GM12878 (cell line): ENCODE measurements around the gene OLFML2A. TPM values are rescaled to one million over a fixed set of nuclear protein-coding genes. Genes with fewer than 3 reads are reported as not detected.

Experiments
- ATAC-seq: fragments of 200-7000 bp; cut with Tn5 transposase; 3 replicates; pipeline ENCODE4 v1.9.1; 2020; ENCODE audit warnings: mild to moderate bottlenecking, moderate library complexity
- BruUV-seq: library from RNA; stranded (reverse); fragments of 400-500 nt; replicated peaks from 2 replicates; lab custom pipeline; 2021; lab: Mats Ljungman, UMichigan
- CTCF ChIA-PET: fragments of 300-600 bp; sonication (Branson Sonifier 250); formaldehyde crosslinking; extraction: SDS; loops from one replicate; lab custom pipeline; 2021; ENCODE audit warnings: inconsistent platforms; lab: Yijun Ruan, JAX
- POLR2A ChIA-PET: fragments of 350-600 bp; formaldehyde crosslinking; extraction: SDS; loops from one replicate; lab custom pipeline; 2021; ENCODE audit warnings: inconsistent platforms; lab: Charles Lee
- RAD21 ChIA-PET: fragments of 300-600 bp; sonication (Branson Sonifier 250); formaldehyde crosslinking; loops from one replicate; lab custom pipeline; 2023; ENCODE audit warnings: antibody characterized with exemption; ENCODE audit not compliant: unreplicated experiment; lab: Charles Lee
- SMC1A ChIA-PET: fragments of 300-600 bp; sonication (Branson Sonifier 250); formaldehyde crosslinking; loops from one replicate; lab custom pipeline; 2023; ENCODE audit not compliant: unreplicated experiment, uncharacterized antibody; lab: Charles Lee
- DNase-seq: peaks from one replicate; pipeline ENCODE4 v3.0.0-alpha.2; 2011; ENCODE audit warnings: low read depth, low spot score
- FAIRE-seq: peaks from 3 replicates; lab custom pipeline; 2011; peaks lifted over from hg19 to GRCh38; lab: Jason Lieb, UNC
- H2AFZ ChIP-seq: 2 replicates; pipeline ENCODE4 v1.6.0; 2011; ENCODE audit warnings: low read depth, low read length, control low read depth; ENCODE audit not compliant: control insufficient read depth
- H3K27ac ChIP-seq: 2 replicates; pipeline ENCODE4 v1.5.1; 2011; ENCODE audit warnings: control low read depth; ENCODE audit not compliant: control insufficient read depth, insufficient read depth
- H3K27me3 ChIP-seq, 2 experiments: replicated peaks in 1 of 2; 2 replicates each; pipeline versions ENCODE4 v1.6.0 to v1.6.1; 2011; ENCODE audit warnings: low read length in 1 of 2; ENCODE audit not compliant: control insufficient read depth in 2 of 2, insufficient read depth in 2 of 2
- H3K36me3 ChIP-seq, 2 experiments: 2 replicates each; pipeline ENCODE4 v1.5.1; 2011; ENCODE audit warnings: low read length in 1 of 2; ENCODE audit not compliant: control insufficient read depth in 2 of 2, insufficient read depth in 2 of 2
- H3K4me1 ChIP-seq: 2 replicates; pipeline ENCODE4 v1.6.1; 2011; ENCODE audit warnings: mild to moderate bottlenecking, low read length, moderate library complexity, mixed read lengths; ENCODE audit not compliant: control insufficient read depth, insufficient read depth
- H3K4me2 ChIP-seq: 2 replicates; pipeline ENCODE4 v1.6.0; 2011; ENCODE audit warnings: control low read depth; ENCODE audit not compliant: control insufficient read depth, insufficient read depth
- H3K4me3 ChIP-seq: fragments of 200-600 bp; sonication (generic); 2 replicates; pipeline ENCODE4 v1.5.1; 2016
- H3K79me2 ChIP-seq: 2 replicates; pipeline ENCODE4 v1.6.0; 2011; ENCODE audit warnings: low read length; ENCODE audit not compliant: control insufficient read depth, insufficient read depth
- H3K9ac ChIP-seq: 2 replicates; pipeline ENCODE4 v1.8.0; 2011; ENCODE audit warnings: low read length, control low read depth, mixed read lengths; ENCODE audit not compliant: control insufficient read depth, insufficient read depth
- H3K9me3 ChIP-seq: replicated peaks from 3 replicates; pipeline ENCODE4 v1.5.1; 2011; ENCODE audit warnings: mild to moderate bottlenecking, low read length; ENCODE audit not compliant: control insufficient read depth, insufficient read depth
- H4K20me1 ChIP-seq: 2 replicates; pipeline ENCODE4 v1.6.0; 2011; ENCODE audit not compliant: control insufficient read depth, insufficient read depth
- CBX3 ChIP-seq: fragments of 200-600 bp; sonication (generic); IDR thresholded peaks from 2 replicates; pipeline ENCODE4 v1.6.1; 2016; ENCODE audit warnings: low read depth, borderline replicate concordance
- CHD1 ChIP-seq: IDR thresholded peaks from 2 replicates; pipeline ENCODE4 v1.6.1; 2012; ENCODE audit warnings: low read depth, low read length, improper control_type of control experiment
- CREB1 ChIP-seq: IDR thresholded peaks from 2 replicates; pipeline ENCODE4 v1.6.1; 2012; ENCODE audit warnings: low read depth, mild to moderate bottlenecking, inconsistent platforms
- CREM ChIP-seq: IDR thresholded peaks from 2 replicates; pipeline ENCODE4 v1.6.1; 2014; ENCODE audit warnings: antibody characterized with exemption, low read depth
- EZH2 ChIP-seq: IDR thresholded peaks from 2 replicates; pipeline ENCODE4 v1.6.1; 2012; ENCODE audit warnings: low read depth, mild to moderate bottlenecking, control low read depth, inconsistent platforms, low read length, borderline replicate concordance; ENCODE audit not compliant: control insufficient read depth
- NRF1 ChIP-seq: conservative IDR thresholded peaks from 2 replicates; pipeline ENCODE4 v1.6.1; 2011; ENCODE audit warnings: mild to moderate bottlenecking, low read depth, low read length, improper control_type of control experiment
- RAD51 ChIP-seq: fragments of 450-650 bp; IDR thresholded peaks from 2 replicates; pipeline ENCODE4 v1.6.1; 2016; ENCODE audit warnings: moderate library complexity, mild to moderate bottlenecking, inconsistent platforms
- RBBP5 ChIP-seq: fragments of 200-600 bp; sonication (generic); conservative IDR thresholded peaks from 2 replicates; pipeline ENCODE4 v1.6.1; 2016
- SRF ChIP-seq, 2 experiments: IDR thresholded peaks; 2 replicates each; pipeline ENCODE4 v1.6.1; 2011; ENCODE audit warnings: low read depth in 2 of 2, low read length in 2 of 2, mild to moderate bottlenecking in 1 of 2, moderate library complexity in 1 of 2
- TARDBP ChIP-seq: IDR thresholded peaks from 2 replicates; pipeline ENCODE4 v1.6.1; 2016; ENCODE audit warnings: borderline replicate concordance
- TBL1XR1 ChIP-seq: IDR thresholded peaks from 2 replicates; pipeline ENCODE4 v1.6.1; 2012; ENCODE audit warnings: low read depth, low read length, improper control_type of control experiment
- ZNF24 ChIP-seq: fragments of 450-650 bp; IDR thresholded peaks from 2 replicates; pipeline ENCODE4 v1.6.1; 2017; ENCODE audit warnings: antibody characterized with exemption, mild to moderate bottlenecking
- ZSCAN29 ChIP-seq: fragments of 450-650 bp; IDR thresholded peaks from 2 replicates; pipeline ENCODE4 v1.6.1; 2017; ENCODE audit warnings: mild to moderate bottlenecking, moderate library complexity
- WGBS: methylation state at CpG from one replicate; pipeline ENCODE4 v1.1.6; 2016; ENCODE audit warnings: low lambda C conversion rate; ENCODE audit not compliant: insufficient replicate concordance, insufficient coverage; ENCODE audit errors: missing lambda C conversion rate; 5-methylcytosine and 5-hydroxymethylcytosine counted together
- in situ Hi-C: fragments of 300-500 bp; cut with MboI; formaldehyde crosslinking; loops from 9 replicates; pipeline ENCODE4 v1.14.3; 2018; ENCODE audit warnings: mixed read lengths
- intact Hi-C: fragments of 100-400 bp; cut with micrococcal nuclease; formaldehyde crosslinking; loops from one replicate; pipeline ENCODE4 v1.14.2; 2022; ENCODE audit not compliant: unreplicated experiment
- polyA plus RNA-seq, 11 experiments: library from polyadenylated mRNA; depleted of rRNA in 4 of 11; unstranded in 6 of 11; stranded (reverse) in 5 of 11; fragments of >200 nt; fragmentation: Nextera tagmentation in 4 of 11; fragmentation: Illumina TruSeq in 1 of 11; extraction: Ambion mirVana in 4 of 11; extraction: Trizol in 1 of 11; gene quantifications; 1 replicate in 1 of 11; 2 replicates in 10 of 11; pipeline versions ENCODE4 v1.2.1 to v1.2.3, GENCODE V29; 2011 to 2016; ENCODE audit warnings: inconsistent platforms in 2 of 11, missing spikeins in 2 of 11, low read depth in 1 of 11
- total RNA-seq, 4 experiments: library from RNA; depleted of rRNA in 3 of 4; stranded (reverse); fragments of >200 nt in 3 of 4; fragmentation: Illumina TruSeq in 1 of 4; extraction: Trizol in 1 of 4; gene quantifications; 2 replicates each; pipeline versions ENCODE4 v1.2.1 to v1.2.3, GENCODE V29; 2013 to 2021
- TF ChIP-seq, protein P1 (sequence below), 3 experiments: IDR thresholded peaks in 2 of 3; conservative IDR thresholded peaks in 1 of 3; 2 replicates each; pipeline ENCODE4 v1.5.1; 2011; ENCODE audit warnings: low read depth in 3 of 3, low read length in 3 of 3, mild to moderate bottlenecking in 3 of 3, control low read depth in 2 of 3, moderate library complexity in 2 of 3, inconsistent platforms in 1 of 3, mixed read lengths in 1 of 3; ENCODE audit not compliant: control insufficient read depth in 2 of 3, insufficient read depth in 1 of 3; ENCODE audit errors: extremely low read depth in 1 of 3
- TF ChIP-seq, protein P2 (sequence below): fragments of 450-650 bp; IDR thresholded peaks from 2 replicates; pipeline ENCODE4 v1.6.1; 2014; ENCODE audit warnings: mild to moderate bottlenecking
- TF ChIP-seq, protein P3 (sequence below): fragments of 450-650 bp; IDR thresholded peaks from 2 replicates; pipeline ENCODE4 v1.6.1; 2016; ENCODE audit warnings: mild to moderate bottlenecking

Gene OLFML2A
- total and polyA plus RNA-seq, 10 of the 15 experiments (the other 5 are each of a cell fraction or from before 2014, with no cell fraction given) = 0.02 to 0.13 (median 0.10) TPM; not detected in 4

DNA sequence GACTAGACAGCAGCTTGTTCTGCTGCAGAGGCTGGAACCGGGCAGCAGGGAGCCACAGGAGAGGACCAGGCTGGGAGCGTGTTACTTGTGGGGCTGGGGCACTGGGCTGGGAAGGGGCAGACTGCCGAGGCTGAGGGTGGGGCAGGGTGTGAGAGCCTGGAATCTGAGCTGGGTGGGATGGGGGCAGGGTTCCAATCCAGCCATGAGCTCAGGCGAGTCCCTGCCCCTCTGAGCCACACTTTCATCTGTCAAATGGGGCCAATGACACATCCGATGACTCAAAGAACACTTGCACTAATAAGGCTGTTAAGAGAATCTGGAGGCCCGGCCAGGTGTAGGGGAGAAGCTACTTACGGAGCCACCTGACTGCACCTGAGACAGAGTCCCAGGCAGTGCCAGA lies 57.7 kb downstream of the OLFML2A start:
- H2AFZ ChIP-seq = no peak overlapping the region
- no peaks in the 10 kb centered on the region for H3K9me3 ChIP-seq
- WGBS = 55% methylated on average over 7 of the region's 7 CpGs
- no TSS peak for BruUV-seq
- in situ Hi-C loops = no loop called here
- ATAC-seq = peak; percentile 49
- DNase-seq = no peak
- intact Hi-C loops = no loop called here
- no peaks in the 10 kb centered on the region for H3K36me3 ChIP-seq
- no peak for FAIRE-seq
- ChIA-PET RAD21 (interaction anchor here (0.7 kb wide), 1 partner anchor 18 kb away, joined by 3 read pairs; no protein-coding TSS in a partner anchor), SMC1A (interaction anchor here (1.0 to 1.4 kb wide), 2 partner anchors 16 to 22 kb away, joined by 4 read pairs; no protein-coding TSS in a partner anchor), POLR2A (interaction anchor here (0.5 to 0.7 kb wide), 2 partner anchors 18 to 50 kb away, joined by 3 read pairs; no protein-coding TSS in a partner anchor), CTCF (interaction anchor here (0.7 to 3.5 kb wide), 5 partner anchors 17 to 61 kb away, joined by 3 to 16 read pairs (median 3); partner anchors contain the start of gene WDR38)
- no peaks in the 10 kb centered on the region for H3K27me3 ChIP-seq
- H3K79me2 ChIP-seq = no peaks in the 10 kb centered on the region
- H3K27ac ChIP-seq = no peak overlapping the region
- no peaks in the 10 kb centered on the region for H4K20me1 ChIP-seq
- no peaks in the 10 kb centered on the region; the same call in 1 of the 2 replicates for H3K4me1 ChIP-seq
- H3K9ac ChIP-seq = no peak overlapping the region
- no peak overlapping the region for H3K4me2 ChIP-seq
- TF ChIP-seq RAD51 = no peak
- TF ChIP-seq, protein P1, sequence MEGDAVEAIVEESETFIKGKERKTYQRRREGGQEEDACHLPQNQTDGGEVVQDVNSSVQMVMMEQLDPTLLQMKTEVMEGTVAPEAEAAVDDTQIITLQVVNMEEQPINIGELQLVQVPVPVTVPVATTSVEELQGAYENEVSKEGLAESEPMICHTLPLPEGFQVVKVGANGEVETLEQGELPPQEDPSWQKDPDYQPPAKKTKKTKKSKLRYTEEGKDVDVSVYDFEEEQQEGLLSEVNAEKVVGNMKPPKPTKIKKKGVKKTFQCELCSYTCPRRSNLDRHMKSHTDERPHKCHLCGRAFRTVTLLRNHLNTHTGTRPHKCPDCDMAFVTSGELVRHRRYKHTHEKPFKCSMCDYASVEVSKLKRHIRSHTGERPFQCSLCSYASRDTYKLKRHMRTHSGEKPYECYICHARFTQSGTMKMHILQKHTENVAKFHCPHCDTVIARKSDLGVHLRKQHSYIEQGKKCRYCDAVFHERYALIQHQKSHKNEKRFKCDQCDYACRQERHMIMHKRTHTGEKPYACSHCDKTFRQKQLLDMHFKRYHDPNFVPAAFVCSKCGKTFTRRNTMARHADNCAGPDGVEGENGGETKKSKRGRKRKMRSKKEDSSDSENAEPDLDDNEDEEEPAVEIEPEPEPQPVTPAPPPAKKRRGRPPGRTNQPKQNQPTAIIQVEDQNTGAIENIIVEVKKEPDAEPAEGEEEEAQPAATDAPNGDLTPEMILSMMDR (IDR thresholded peaks at IDR 0.05 in 2 of 3, conservative IDR thresholded peaks at IDR 0.05 in 1 of 3; ENCODE audit: control insufficient read depth in 2 of 3, extremely low read depth in 1 of 3, insufficient read depth in 1 of 3, low read depth in 3 of 3, low read length in 3 of 3) = no peak
- TF ChIP-seq, protein P2, sequence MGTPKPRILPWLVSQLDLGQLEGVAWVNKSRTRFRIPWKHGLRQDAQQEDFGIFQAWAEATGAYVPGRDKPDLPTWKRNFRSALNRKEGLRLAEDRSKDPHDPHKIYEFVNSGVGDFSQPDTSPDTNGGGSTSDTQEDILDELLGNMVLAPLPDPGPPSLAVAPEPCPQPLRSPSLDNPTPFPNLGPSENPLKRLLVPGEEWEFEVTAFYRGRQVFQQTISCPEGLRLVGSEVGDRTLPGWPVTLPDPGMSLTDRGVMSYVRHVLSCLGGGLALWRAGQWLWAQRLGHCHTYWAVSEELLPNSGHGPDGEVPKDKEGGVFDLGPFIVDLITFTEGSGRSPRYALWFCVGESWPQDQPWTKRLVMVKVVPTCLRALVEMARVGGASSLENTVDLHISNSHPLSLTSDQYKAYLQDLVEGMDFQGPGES = no peak
- no peak for TF ChIP-seq CHD1
- no peak for TF ChIP-seq TBL1XR1
- TF ChIP-seq CREM = no peak
- no peak for TF ChIP-seq EZH2
- no peak for TF ChIP-seq CBX3
- no peak for TF ChIP-seq TARDBP
- TF ChIP-seq RBBP5 = no peak
- no peak for TF ChIP-seq SRF (IDR thresholded peaks at IDR 0.05; ENCODE audit: low read depth in 2 of 2, low read length in 2 of 2)
- TF ChIP-seq ZSCAN29 = no peak
- TF ChIP-seq, protein P3, sequence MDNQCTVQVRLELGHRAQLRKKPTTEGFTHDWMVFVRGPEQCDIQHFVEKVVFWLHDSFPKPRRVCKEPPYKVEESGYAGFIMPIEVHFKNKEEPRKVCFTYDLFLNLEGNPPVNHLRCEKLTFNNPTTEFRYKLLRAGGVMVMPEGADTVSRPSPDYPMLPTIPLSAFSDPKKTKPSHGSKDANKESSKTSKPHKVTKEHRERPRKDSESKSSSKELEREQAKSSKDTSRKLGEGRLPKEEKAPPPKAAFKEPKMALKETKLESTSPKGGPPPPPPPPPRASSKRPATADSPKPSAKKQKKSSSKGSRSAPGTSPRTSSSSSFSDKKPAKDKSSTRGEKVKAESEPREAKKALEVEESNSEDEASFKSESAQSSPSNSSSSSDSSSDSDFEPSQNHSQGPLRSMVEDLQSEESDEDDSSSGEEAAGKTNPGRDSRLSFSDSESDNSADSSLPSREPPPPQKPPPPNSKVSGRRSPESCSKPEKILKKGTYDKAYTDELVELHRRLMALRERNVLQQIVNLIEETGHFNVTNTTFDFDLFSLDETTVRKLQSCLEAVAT = no peak
- no peak for TF ChIP-seq CREB1
- TF ChIP-seq NRF1 = no peak
- TF ChIP-seq ZNF24 = no peak
- no peak overlapping the region for H3K4me3 ChIP-seq
